Measurements from ENCODE around the gene SLC28A2.
"Not testable (repeated sequence)": the region's sequence is repeated elsewhere in the genome, so short reads cannot be mapped to it uniquely, and the experiment has no call there.

Gene SLC28A2

GRCh38 chr15:45262906-45263461 lies 10.9 kb downstream of the SLC28A2 start:
- no peak for DNase-seq

GRCh38 chr15:45263854-45264253 lies 11.8 kb downstream of the SLC28A2 start:
- no peak for DNase-seq

GRCh38 chr15:45265506-45265905 lies 13.5 kb downstream of the SLC28A2 start:
- DNase-seq = no peak

- DNase-seq = no peak
These were observed 16.1 kb downstream of the SLC28A2 start for GRCh38 chr15:45268135-45268534.

GRCh38 chr15:45274636-45275380 lies 22.8 kb downstream of the SLC28A2 start:
- DNase-seq = no peak

- no peak for DNase-seq
These were observed 24.8 kb downstream of the SLC28A2 start for GRCh38 chr15:45276831-45277230.

GRCh38 chr15:45279024-45279698 lies 27.1 kb downstream of the SLC28A2 start:
- peak; percentile 97 for DNase-seq

- DNase-seq = no peak
These were observed 33.4 kb downstream of the SLC28A2 start for GRCh38 chr15:45285413-45285812.

- DNase-seq = no peak
These were observed 35.4 kb downstream of the SLC28A2 start for GRCh38 chr15:45287390-45287956.

GRCh38 chr15:45288947-45289346 lies 36.9 kb downstream of the SLC28A2 start:
- no peak for DNase-seq

- DNase-seq = no peak
These were observed 40.0 kb downstream of the SLC28A2 start for GRCh38 chr15:45291822-45292582.

GRCh38 chr15:45293326-45293725 lies 41.3 kb downstream of the SLC28A2 start:
- DNase-seq = not testable (repeated sequence)

GRCh38 chr15:45298964-45299378 lies 46.9 kb downstream of the SLC28A2 start:
- not testable (repeated sequence) for DNase-seq

GRCh38 chr15:45304711-45305110 lies 52.7 kb downstream of the SLC28A2 start:
- no peak for DNase-seq

GRCh38 chr15:45306105-45306504 lies 54.1 kb downstream of the SLC28A2 start:
- no peak for DNase-seq

- DNase-seq = no peak
These were observed 55.3 kb downstream of the SLC28A2 start for GRCh38 chr15:45307230-45307924.

GRCh38 chr15:45314117-45314516 lies 62.1 kb downstream of the SLC28A2 start:
- DNase-seq = not testable (repeated sequence)

- no peak for DNase-seq
These were observed 62.9 kb downstream of the SLC28A2 start for GRCh38 chr15:45314960-45315359.

- DNase-seq = no peak
These were observed 67.6 kb downstream of the SLC28A2 start for GRCh38 chr15:45319472-45320214.

GRCh38 chr15:45320581-45321205 lies 68.7 kb downstream of the SLC28A2 start:
- DNase-seq = no peak

- no peak for DNase-seq
These were observed 74.2 kb downstream of the SLC28A2 start for GRCh38 chr15:45326280-45326679.
